Femur (tissue), 1 donor: ENCODE data around the gene AFM.
"Not testable (repeated sequence)": the region's sequence is repeated elsewhere in the genome, so short reads cannot be mapped to it uniquely, and the experiment has no call there.

ENCODE experiments used
- DNase-seq: peaks from one replicate; pipeline ENCODE4 v3.0.0-alpha.2; 2017

Gene AFM

GRCh38 chr4:73507541-73507940 lies 26.0 kb downstream of the AFM start:
- DNase-seq = no peak

GRCh38 chr4:73508651-73509050 lies 27.1 kb downstream of the AFM start:
- no peak for DNase-seq

DNA sequence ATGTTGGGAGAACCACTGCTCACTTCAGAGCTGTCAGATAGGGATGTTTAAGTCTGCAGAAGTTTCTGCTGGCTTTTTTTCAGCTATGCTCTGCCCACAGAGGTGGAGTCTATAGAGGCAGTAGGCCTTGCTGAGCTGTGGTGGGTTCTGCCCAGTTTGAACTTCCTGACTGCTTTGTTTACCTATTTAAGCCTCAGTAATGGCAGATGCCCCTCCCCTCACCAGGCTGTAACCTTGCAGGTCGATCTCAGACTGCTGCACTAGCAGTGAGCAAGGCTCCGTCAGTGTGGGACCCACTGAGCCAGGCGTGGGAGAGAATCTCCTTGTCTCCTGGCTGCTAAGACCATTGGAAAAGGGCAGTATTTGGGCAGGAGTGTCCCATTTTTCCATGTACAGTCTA lies 36.8 kb downstream of the AFM start:
- DNase-seq = no peak

DNA sequence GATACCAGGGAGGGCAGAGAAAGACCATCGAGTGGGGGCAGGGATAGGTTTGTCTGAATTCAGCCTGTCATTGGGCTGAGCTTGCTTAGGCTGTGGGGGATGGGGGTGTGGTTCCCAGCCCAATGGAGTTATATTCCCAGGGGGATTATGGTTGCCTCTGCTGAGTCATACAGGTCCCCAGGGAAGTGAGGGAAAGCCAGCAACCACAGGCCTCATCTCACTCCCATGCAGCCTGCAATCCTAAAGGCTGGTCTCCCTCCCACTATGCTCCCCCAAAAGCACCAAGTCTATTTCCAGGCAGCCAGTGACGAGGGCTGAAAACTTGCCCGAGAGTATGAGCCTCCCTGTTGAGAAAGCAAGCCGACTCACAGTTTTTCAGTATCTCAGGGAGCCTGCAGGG lies 39.3 kb downstream of the AFM start:
- DNase-seq = peak; percentile 30

- DNase-seq = no peak
These were observed 41.6 kb downstream of the AFM start for GRCh38 chr4:73523126-73523525.

- DNase-seq = no peak
These were observed 44.1 kb downstream of the AFM start for GRCh38 chr4:73525611-73526010.

DNA sequence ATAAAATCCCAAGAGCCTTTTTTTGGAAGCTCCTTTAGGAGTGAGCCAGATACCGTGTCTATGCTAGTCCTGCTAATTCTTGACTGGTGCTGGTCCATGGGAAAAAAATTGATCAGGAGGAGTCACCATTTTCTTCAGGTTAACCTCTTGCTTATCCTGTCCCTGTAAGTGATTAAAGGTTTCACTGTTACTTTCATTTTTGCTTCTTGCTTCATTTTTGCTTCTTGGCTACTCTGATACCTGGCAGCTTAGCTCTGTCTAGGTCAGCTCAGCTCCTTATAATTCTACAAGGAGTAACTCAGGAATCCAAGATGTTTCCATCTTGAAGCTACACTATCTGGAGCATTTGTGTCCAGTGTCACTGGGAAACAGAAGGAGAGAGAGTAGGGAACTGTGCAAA lies 45.7 kb downstream of the AFM start:
- no peak for DNase-seq

- DNase-seq = no peak
These were observed 46.6 kb downstream of the AFM start for GRCh38 chr4:73528171-73528570.

DNA sequence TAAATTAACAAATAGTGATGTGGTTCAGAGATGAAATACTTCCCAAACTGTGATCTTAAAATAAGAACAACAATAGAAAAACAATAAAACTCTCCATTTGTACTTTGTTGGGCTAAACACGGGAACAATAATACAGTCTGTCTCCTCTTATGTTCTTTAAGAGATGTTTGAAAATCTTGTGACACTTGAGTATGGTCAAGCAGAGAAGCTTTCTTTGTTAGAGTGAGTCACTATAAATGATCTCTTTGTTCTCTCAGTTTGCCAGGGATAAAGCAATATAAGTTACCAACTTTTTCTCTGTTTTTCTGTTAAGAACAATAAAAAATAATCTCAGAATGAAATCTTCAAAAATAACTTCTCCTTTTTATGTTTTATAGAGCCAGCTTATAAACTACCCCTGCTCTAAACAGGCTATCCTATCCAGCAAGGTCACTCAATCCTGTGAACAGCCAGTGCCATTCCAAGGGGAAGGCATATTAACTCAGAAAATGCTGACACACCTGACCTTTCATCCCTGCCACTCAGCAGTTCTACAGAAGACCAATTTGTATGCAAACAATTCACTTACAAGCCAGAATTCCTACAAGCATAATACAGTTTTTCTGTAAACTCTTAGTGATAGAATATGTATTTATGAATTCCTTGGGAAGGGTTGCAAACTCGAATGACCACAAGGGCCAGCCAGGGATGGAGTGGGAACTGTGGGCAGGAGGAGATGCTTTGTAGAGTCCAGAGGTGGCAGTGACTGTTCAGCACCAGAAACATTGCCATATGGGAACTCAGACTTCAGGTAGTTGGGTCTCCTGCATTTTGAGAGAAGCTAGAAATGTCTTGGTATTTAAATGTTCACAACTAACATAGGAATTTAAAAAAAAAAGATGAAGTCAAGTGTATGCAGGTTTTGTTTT lies 52.2 kb downstream of the AFM start:
- no peak for DNase-seq

DNA sequence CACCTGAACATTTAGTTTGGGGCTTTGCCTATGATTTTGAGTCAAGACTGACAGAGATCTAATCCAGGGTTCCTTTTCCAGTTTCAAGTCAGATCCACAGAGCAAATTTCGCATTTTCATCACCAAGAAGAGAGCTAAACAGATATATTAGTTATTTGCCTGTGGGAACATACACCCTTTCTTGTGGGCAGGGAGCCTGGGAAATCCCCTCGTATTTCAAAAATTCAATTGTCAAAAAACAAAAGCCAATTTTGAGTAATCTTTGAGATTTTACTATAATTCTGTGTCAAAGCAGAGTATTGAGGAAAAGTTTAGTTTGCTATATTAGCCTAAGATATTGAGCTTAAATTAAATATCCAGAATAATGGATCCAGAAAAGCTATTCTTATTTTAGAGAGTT lies 56.6 kb downstream of the AFM start:
- DNase-seq = no peak

- no peak for DNase-seq
These were observed 57.8 kb downstream of the AFM start for GRCh38 chr4:73539386-73539785.

DNA sequence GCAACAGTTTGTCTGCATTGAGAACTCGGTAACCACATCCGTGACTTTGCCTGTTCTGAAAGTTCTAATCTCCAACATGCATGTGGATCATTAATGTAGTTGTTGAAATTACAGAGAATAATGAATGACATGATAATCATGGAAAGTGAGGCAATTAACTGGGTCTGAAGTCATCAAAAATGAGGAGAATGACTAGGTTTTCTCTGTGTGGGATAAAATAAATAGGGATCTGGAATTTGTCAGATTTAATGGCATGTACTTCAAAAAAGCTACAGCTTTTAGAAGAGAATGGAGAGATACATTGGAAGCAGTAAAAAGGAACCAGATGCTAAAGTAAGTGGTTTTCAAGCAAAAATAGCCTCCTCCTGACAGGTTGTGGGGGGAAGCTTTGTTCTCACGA lies 59.3 kb downstream of the AFM start:
- DNase-seq = no peak

GRCh38 chr4:73541251-73541650 lies 59.7 kb downstream of the AFM start:
- DNase-seq = no peak

DNA sequence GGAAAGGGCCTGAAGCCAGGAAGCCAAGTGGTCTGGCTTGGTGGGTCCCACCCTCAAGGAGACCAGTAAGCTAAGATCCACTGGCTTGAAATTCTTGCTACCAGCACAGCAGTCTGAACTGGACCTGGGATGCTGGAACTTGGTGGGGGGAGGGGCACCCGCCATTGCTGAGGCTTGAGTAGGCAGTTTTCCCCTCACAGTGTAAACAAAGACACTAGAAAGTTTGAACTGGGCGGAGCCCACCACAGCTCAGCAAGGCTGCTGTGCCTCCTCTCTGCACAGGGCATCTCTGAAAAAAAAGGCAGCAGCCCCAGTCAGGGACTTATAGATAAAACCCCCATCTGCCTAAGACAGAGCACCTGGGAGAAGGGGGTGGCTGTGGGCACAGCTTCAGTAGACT lies 63.1 kb downstream of the AFM start:
- no peak for DNase-seq

DNA sequence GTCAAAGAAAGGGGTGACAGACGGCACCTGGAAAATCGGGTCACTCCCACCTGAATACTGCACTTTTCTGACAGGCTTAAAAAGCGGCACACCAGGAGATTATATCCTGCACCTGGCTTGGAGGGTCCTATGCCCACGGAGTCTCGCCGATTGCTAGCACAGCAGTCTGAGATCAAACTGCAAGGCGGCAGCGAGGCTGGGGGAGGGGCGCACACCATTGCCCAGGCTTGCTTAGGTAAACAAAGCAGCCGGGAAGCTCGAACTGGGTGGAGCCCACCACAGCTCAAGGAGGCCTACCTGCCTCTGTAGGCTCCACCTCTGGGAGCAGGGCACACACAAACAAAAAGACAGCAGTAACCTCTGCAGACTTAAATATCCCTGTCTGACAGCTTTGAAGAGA lies 69.3 kb downstream of the AFM start:
- DNase-seq = not testable (repeated sequence)
